GOT3 (cell line): ENCODE data around the gene TUFM.
"Not testable (repeated sequence)": the region's sequence is repeated elsewhere in the genome, so short reads cannot be mapped to it uniquely, and the experiment has no call there.

Experiments
- DNase-seq: peaks from one replicate; lab custom pipeline; 2025; ENCODE audit warnings: mixed read lengths; lab: John Stamatoyannopoulos, UW

The TUFM gene

GRCh38 chr16:28802235-28803019, 43.7 kb downstream of the TUFM start:
- not testable (repeated sequence) for DNase-seq
